GM19193 (cell line): ENCODE data around the gene PMIS2.
A peak's percentile ranks its signal among the peaks of the same experiment; 100 is the strongest.

Experiments
- POLR2A ChIP-seq: IDR thresholded peaks from 4 replicates; pipeline ENCODE4 v1.6.1; 2011; ENCODE audit not compliant: insufficient read depth, insufficient read length; ENCODE audit errors: extremely low read depth

The PMIS2 gene

DNA sequence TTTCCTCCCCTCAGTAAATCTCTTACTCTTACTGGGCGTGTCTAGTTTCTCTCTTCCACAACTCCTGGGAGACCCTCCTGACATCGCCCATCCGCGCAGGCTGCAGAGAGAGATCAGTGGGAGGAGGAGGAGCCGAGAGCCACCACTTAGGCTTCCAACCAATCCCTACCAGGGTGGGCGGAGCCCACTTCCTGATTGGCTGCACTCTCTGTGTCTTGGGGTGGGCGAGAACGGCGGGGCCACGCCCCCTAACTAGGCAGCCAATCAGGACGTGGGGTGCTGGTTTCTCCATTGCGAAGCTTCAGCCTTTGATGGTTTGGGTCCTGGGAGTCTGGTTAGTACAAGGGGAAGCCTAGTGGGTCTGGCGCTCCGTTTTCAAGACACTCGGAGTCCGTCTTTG, at the start of gene PMIS2:
TSS of gene PMIS2 (plus strand) at position 326 of the 400 bp plus-strand sequence. CDS start 87 bp downstream, outside the sequence.
- TF ChIP-seq POLR2A = no peak

DNA sequence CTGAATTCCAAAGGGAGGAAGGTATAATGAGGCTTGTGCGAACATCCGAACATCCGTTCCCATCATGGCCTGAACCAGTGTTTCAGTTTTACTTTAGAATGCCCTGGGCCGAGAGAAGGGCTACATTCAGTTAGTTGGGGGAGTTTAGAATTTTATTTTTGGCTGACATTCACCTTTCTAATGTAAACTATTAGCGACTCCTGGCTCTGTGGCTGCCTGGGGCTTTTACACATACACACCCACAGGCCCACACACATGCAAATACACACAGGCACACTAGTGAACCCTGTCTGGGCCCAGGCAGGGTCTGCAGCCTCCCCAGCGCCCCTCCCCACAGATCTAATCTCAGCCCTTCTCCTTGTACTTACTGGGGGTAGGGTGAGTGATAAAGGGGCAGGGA, 46.7 kb upstream of the PMIS2 start:
- TF ChIP-seq POLR2A = no peak

DNA sequence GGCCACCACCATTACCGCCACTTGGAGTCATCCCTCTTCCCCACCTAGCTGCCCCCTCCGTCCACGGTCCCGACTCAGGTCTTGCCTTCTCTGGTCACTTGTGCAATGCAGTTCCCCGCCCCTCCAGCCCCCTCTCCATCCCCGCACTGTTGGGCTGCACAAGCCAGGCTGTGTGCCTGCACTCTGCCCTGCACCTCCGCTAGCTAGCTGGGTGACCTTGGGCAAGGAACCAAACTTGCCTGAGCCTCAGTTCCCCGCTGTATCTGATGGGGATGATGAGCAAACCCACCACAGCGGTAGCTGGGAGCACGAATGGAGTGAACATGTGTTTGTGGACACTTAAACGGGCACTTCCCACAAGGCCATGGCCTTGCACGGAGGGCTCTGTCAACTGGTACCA, 46.1 kb upstream of the PMIS2 start:
- no peak for TF ChIP-seq POLR2A

DNA sequence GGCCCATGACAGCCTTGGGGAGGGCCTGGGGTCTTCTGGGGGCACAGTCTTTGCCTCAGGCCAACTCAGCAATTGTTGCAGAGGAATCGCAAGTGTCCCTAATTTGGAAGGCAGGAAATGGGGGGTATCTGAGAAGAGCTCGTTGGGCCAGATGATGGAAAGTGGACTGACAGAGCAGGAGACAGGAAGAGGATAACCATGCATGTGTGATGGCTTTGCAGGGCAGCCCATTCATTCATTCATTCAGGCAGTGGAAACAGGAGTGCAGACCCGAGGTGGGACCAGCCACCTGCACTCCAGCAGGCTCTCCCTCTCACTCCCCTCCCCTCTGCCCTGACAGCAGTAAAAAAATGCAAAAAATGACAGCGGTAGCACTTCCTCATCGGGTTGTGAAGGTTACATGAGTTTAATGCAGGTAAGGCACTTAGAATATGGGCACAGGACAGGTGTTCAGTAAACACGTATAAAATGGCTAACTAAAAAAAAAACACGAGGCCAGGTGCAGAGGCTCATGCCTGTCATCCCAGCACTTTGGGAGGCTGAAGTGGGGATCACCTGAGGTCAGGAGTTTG, 45.5 kb upstream of the PMIS2 start:
- no peak for TF ChIP-seq POLR2A

- no peak for TF ChIP-seq POLR2A
Observed at GRCh38 chr19:35542209-35542608, 43.8 kb upstream of the PMIS2 start.

DNA sequence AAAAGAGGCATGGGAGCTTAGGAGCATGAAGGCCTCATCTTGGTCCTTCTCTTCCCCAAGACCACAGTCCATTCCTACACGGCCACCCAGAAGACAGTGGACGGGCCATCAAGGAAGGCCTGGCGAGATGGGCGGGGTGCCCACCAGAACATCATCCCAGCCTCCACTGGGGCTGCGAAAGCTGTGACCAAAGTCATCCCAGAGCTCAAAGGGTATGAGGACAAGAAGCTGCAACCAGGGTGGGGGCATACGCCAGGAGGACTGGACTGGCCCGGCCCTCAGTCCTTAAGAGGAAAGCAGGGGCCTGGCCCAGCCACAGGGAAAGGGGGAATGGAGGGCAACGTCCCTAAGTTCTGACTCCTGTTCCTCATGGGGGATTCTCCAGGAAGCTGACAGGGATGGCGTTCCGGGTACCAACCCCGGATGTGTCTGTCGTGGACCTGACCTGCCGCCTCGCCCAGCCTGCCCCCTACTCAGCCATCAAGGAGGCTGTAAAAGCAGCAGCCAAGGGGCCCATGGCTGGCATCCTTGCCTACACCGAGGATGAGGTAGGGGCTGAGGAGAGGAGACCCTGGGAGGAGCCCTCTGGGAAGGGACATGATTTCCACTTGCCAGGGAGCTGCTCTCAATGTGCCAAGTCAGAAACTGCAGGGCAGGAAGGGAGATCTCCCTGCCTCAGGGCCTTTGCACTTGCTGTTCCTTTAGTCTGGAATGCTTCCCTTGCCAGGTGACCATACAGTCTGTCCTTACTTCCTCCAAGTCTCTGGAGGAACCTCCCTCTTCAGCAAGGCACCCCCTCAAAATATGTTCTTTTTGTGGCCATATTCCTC, 42.5 kb upstream of the PMIS2 start:
- no peak for TF ChIP-seq POLR2A

DNA sequence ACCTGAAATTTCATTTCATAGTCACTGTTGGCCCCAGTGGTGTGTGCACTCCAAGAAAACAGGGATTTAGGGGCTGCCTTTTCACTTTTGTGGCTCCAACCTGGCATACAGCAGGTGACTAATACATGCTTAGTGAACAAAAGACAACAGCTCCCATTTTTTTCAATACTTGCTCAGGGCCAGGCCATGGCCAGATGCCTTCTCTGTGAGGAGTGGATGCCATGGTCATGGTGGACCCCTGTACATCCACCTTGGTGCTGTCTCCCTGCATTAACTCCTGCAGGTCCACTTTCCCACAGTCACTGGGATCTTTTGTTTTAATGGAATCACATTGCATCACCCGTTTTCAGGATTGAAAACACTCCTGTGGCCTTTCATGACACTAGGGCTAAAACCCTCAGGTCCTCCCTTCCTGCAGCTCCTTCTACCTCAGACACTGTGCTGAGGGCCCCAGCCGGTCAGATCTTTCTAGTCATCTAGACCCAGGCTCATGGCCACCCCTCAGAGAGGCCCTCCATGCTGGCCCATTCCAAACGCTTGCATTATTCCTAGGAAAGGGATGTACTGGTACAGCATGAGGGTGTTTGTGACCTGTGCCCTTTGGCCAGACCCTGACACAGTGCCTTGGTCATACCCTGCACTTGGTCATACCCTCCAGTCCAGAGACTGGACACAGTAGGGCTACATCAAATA, 41.7 kb upstream of the PMIS2 start:
- no peak for TF ChIP-seq POLR2A

GRCh38 chr19:35545001-35545854, 40.7 kb upstream of the PMIS2 start, which contains the start of gene TMEM147:
Gene TMEM147 (plus strand): TSS chr19:35545626. CDS start chr19:35545740, 114 bp downstream.
- peak; percentile 82 for TF ChIP-seq POLR2A

GRCh38 chr19:35545855-35546381, 40.1 kb upstream of the PMIS2 start:
- TF ChIP-seq POLR2A = no peak

DNA sequence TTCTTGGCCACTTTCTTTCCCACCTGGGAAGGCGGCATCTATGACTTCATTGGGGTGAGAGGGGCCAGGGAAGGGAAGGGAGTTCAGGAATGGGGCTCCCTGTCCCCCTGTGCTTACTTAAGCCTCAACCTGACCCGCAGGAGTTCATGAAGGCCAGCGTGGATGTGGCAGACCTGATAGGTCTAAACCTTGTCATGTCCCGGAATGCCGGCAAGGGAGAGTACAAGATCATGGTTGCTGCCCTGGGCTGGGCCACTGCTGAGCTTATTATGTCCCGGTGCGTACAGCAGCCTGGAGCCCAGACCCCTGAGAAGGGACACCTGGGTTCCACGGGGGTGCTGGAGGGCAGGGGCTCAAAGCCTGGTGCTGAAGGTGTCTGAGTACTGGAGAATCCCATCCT, 39.4 kb upstream of the PMIS2 start:
- TF ChIP-seq POLR2A = no peak

DNA sequence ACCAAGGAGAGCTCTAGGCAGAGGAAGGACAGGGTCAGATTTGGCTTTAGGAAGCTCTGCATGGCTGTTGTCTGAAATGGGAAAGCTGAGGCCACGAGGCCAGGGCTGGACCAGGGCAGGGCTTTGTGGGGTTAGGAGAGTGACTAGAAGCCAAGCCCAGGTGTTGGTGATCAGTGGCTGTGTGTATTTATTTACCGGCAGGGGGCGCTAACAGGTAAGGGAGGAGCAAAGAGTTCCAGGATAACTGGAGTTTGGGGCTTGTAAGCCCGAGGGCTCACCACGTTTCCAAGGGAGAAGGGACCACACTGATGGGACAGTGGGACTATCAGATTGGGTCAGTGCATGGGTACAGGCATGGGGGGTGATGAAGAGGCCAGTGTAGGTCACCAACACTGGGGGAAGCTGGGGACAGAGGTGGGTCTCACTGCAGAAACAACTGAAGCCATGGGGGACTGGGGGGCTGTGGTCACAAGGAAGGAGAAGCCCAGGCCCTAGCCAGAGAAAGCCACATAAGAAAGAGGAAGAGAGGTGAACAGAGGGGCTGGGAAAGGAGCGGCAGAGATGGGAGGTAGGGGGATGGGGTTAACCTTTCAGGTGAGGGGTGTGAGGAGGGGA, 36.7 kb upstream of the PMIS2 start:
- no peak for TF ChIP-seq POLR2A

DNA sequence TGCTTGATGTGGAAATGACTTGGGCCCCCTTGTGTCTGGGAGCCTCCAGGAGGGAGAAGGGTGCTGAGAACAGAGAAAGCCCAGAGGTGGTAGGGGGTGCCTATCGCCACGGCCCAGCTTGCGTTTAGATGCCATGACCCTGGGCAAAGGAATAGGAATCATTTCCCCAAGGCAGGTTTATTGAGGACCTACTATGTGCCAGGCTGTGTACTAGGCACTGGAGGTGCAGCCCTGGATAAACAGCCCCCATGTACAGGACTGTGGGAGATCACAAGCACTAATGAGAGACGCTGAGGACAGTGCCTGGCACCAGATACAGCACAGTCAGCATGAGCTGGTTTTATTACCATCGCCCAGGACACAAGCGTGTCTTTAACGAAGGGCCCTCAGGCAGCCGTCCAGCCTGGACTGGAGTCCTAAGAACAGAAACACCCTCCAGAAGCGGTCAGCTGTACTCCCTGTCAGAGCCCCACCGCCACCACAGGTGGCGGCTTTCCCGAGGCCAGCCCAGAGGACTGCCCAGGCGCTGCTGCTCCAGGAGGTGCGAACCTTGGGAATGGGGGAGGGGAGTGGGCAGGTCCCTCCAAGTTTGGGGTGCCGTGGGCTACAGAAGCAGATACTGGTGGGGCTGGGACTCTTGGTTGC, 36.0 kb upstream of the PMIS2 start:
- no peak for TF ChIP-seq POLR2A

DNA sequence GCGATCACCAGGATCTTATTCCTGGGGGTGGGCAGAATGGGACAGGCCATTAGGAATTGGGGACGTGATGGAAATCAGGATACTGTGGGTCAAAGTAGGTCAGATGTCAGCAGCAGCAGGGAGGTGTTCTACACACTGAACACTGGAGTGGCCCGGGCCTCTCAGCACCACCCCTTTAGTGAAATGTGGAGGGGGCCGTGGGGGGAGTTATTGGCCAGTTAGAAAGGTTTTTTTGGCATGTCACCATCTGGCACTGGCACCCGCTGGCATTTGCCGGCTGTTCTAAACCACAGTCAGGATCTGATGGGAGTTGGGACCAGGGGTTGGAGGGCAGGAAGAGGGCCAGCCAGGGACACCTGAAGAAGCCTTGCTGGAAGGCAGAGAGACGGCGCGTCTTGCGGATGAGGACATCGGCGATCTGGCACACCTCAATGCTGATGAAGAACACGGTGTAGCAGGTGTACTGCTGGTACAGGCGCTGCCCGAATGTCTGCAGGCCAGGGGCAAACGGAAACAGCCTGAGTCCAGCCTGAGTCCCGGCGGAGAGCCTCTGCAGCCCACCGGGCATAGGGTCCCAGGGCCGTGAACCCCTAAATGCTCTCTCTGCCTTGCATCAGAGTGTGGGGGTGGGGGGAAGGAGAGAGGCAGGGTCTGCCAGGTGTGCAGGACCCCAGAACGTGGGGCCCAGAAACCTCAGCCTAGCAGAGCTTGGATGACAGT, 34.7 kb upstream of the PMIS2 start:
- no peak for TF ChIP-seq POLR2A
